H1 (cell line): ENCODE results near the gene CASKIN2.

Experiments
- CTCF ChIP-seq, 3 experiments: IDR thresholded peaks; 1 replicate in 2 of 3; 2 replicates in 1 of 3; pipeline versions ENCODE4 v1.5.1 to v1.6.1; 2011; ENCODE audit warnings: low read length in 3 of 3, mild to moderate bottlenecking in 3 of 3, inconsistent platforms in 2 of 3, low read depth in 1 of 3, moderate library complexity in 1 of 3; ENCODE audit not compliant: insufficient read depth in 1 of 3; ENCODE audit errors: control extremely low read depth in 1 of 3
- HDAC2 ChIP-seq, 2 experiments: fragments of 300-600 bp in 1 of 2; sonication (generic) in 1 of 2; IDR thresholded peaks; 2 replicates each; pipeline ENCODE4 v1.6.1; 2011 to 2012; ENCODE audit warnings: low read depth in 2 of 2, low read length in 2 of 2, mild to moderate bottlenecking in 2 of 2, moderate library complexity in 2 of 2, borderline replicate concordance in 1 of 2, inconsistent platforms in 1 of 2
- SIN3A ChIP-seq, 2 experiments: IDR thresholded peaks in 1 of 2; conservative IDR thresholded peaks in 1 of 2; 2 replicates each; pipeline ENCODE4 v1.6.1; 2011 to 2012; ENCODE audit warnings: low read length in 2 of 2, improper control_type of control experiment in 1 of 2, low read depth in 1 of 2, mild to moderate bottlenecking in 1 of 2
- SP1 ChIP-seq: IDR thresholded peaks from 2 replicates; pipeline ENCODE4 v1.6.1; 2011; ENCODE audit warnings: low read depth, low read length
- SP4 ChIP-seq: IDR thresholded peaks from 2 replicates; pipeline ENCODE4 v1.6.1; 2012; ENCODE audit warnings: low read length, inconsistent platforms

- TF ChIP-seq SP1 (no peak), CTCF (IDR thresholded peaks at IDR 0.05; ENCODE audit: control extremely low read depth in 1 of 3, insufficient read depth in 1 of 3, low read depth in 1 of 3, low read length in 3 of 3) (no peak), SIN3A (conservative IDR thresholded peaks at IDR 0.05 in 1 of 2, IDR thresholded peaks at IDR 0.05 in 1 of 2; ENCODE audit: low read depth in 1 of 2, low read length in 2 of 2) (no peak), SP4 (no peak), HDAC2 (IDR thresholded peaks at IDR 0.05; ENCODE audit: borderline replicate concordance in 1 of 2, low read depth in 2 of 2, low read length in 2 of 2) (no peak)
Observed at GRCh38 chr17:75542229-75542628, 26.9 kb upstream of the CASKIN2 start.
